ENCODE results near the gene THYN1.

The THYN1 gene

DNA sequence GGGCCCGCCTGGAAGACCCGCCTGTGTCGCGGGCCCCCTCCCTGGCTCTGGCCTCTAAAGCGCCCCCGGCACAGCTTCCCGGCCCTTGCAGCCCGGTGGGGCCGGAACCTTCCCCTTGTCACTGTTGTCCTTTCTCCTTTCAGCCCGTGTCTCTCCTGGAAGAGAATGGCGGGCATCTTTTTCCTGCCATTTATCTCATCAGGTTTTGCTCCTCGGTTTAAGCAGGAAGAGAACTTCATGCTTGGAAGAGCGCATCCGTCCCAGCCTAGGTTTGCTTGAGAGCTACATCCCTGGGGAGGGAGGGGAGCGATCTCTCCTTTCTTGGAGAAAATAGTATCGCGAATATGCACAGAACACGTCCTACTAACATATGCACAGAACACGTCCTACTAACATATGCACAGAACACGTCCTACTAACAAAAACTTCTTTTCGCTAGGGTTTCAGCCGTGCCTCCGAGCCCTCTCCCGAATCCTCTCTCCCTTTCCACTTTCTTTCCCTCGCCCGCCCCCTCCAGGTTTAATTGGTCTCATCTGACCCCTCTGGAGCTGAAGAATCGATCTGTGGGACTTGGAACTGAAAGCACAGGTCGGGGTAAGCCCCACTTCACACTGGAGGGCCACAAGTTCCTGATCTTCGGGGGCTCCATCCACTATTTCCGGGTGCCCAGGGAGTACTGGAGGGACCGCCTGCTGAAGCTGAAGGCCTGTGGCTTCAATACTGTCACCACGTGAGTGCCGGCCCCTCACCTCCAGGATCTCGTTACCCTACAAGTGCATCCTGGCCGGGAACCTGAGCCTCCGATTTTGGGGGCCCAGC lies 24.2 kb upstream of the THYN1 start:
- no peak for ATAC-seq

GRCh38 chr11:134276396-134277182 lies 23.4 kb upstream of the THYN1 start:
- peak; percentile 36 for ATAC-seq
- no peak for TF ChIP-seq ESRRG (CRISPR knock-in tag; IDR thresholded peaks at IDR 0.05)
- TF ChIP-seq, protein P1, sequence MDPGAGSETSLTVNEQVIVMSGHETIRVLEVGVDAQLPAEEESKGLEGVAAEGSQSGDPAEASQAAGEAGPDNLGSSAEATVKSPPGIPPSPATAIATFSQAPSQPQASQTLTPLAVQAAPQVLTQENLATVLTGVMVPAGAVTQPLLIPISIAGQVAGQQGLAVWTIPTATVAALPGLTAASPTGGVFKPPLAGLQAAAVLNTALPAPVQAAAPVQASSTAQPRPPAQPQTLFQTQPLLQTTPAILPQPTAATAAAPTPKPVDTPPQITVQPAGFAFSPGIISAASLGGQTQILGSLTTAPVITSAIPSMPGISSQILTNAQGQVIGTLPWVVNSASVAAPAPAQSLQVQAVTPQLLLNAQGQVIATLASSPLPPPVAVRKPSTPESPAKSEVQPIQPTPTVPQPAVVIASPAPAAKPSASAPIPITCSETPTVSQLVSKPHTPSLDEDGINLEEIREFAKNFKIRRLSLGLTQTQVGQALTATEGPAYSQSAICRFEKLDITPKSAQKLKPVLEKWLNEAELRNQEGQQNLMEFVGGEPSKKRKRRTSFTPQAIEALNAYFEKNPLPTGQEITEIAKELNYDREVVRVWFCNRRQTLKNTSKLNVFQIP (CRISPR knock-in tag; IDR thresholded peaks at IDR 0.05; ENCODE audit: borderline replicate concordance, low read depth) = no peak
- no peak for TF ChIP-seq PPARA (CRISPR knock-in tag; IDR thresholded peaks at IDR 0.05; ENCODE audit: borderline replicate concordance)
- TF ChIP-seq CREB5 (CRISPR knock-in tag; IDR thresholded peaks at IDR 0.05; ENCODE audit: low read depth) = no peak
- no peak for TF ChIP-seq RARB (CRISPR knock-in tag; IDR thresholded peaks at IDR 0.05)

More for the DNA sequence above, 24.2 kb upstream of the THYN1 start:
- TF ChIP-seq ZFP30 (CRISPR knock-in tag; IDR thresholded peaks at IDR 0.05) = no peak
- TF ChIP-seq PATZ1 (CRISPR knock-in tag; IDR thresholded peaks at IDR 0.05; ENCODE audit: borderline replicate concordance) = no peak
- TF ChIP-seq, protein P1 (CRISPR knock-in tag; IDR thresholded peaks at IDR 0.05; ENCODE audit: borderline replicate concordance, low read depth) = no peak
- TF ChIP-seq SNAI2 (CRISPR knock-in tag; IDR thresholded peaks at IDR 0.05) = no peak
- TF ChIP-seq ARNTL (CRISPR knock-in tag; IDR thresholded peaks at IDR 0.05; ENCODE audit: borderline replicate concordance, low read depth) = no peak
- TF ChIP-seq ZNF70 (CRISPR knock-in tag; IDR thresholded peaks at IDR 0.05) = no peak
- no peak for TF ChIP-seq CSRNP3 (CRISPR knock-in tag; IDR thresholded peaks at IDR 0.05)
- TF ChIP-seq TSHZ2 (CRISPR knock-in tag; IDR thresholded peaks at IDR 0.05) = no peak
- no peak for TF ChIP-seq OSR1 (CRISPR knock-in tag; IDR thresholded peaks at IDR 0.05)
- TF ChIP-seq TOX (CRISPR knock-in tag; IDR thresholded peaks at IDR 0.05; ENCODE audit: borderline replicate concordance) = no peak
- TF ChIP-seq ISL1 (CRISPR knock-in tag; IDR thresholded peaks at IDR 0.05) = no peak
- no peak for TF ChIP-seq GLIS3 (CRISPR knock-in tag; IDR thresholded peaks at IDR 0.05)
- TF ChIP-seq CSDC2 (CRISPR knock-in tag; IDR thresholded peaks at IDR 0.05) = no peak
- no peak for TF ChIP-seq ZFP3 (CRISPR knock-in tag; IDR thresholded peaks at IDR 0.05)
- TF ChIP-seq ZNF565 (CRISPR knock-in tag; conservative IDR thresholded peaks at IDR 0.05; ENCODE audit: low read depth) = no peak

Measured in SK-N-SH treated with all-trans-retinoic acid at 6 μM for 48 hours (cell line).